Bone marrow (tissue), 2 donors: ENCODE data around the gene RIOK1.

ENCODE experiments used
- DNase-seq, 2 donors: peaks; one replicate each; lab custom pipeline; 2025; lab: John Stamatoyannopoulos, UW

The RIOK1 gene

GRCh38 chr6:7409740-7410139 lies 20.1 kb downstream of the RIOK1 start:
- DNase-seq = no peak

DNA sequence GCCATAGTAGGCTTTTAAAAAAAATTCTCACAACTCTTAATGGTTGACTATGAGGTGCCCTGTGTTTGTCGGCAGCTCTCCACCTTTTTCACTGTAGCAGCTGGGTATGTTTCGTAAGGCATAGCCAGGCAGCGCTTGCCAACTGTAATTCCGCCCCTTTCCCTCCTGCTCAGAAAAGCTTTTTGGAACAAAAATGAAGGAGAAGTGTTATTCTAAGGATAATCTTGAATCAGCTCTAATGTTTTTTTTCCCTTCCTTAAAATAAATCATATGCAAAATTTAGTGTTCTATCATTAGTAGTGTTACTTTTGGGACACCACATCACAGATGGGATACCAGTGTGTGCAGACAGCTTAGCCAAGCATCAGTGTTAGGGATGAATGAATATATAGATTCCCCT lies 21.2 kb downstream of the RIOK1 start:
- no peak for DNase-seq

DNA sequence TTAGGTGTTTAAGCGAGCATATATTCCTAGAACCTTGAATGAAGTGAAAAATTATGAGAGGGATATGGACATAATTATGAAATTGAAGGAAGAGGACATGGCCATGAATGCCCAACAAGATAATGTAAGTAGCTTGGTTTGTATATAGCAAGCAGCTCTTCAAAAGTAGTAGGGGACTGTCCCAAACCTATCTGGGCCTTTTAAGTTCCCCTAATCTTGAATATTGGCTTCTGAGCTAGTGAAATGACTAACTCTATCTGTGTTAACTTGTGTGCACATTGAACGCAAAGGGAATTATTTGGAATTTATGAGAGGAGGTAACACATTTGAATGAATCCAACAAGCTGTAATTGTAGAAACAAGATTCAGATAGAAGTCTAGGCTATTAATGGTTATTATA lies 21.7 kb downstream of the RIOK1 start:
- DNase-seq = no peak

GRCh38 chr6:7413151-7413823 lies 23.7 kb downstream of the RIOK1 start:
- no peak for DNase-seq

GRCh38 chr6:7414811-7415210 lies 25.2 kb downstream of the RIOK1 start:
- DNase-seq = no peak

- DNase-seq = no peak
Measured at GRCh38 chr6:7417684-7418083, 28.1 kb downstream of the RIOK1 start.

- no peak for DNase-seq
Measured at GRCh38 chr6:7418238-7418905, 28.8 kb downstream of the RIOK1 start.

DNA sequence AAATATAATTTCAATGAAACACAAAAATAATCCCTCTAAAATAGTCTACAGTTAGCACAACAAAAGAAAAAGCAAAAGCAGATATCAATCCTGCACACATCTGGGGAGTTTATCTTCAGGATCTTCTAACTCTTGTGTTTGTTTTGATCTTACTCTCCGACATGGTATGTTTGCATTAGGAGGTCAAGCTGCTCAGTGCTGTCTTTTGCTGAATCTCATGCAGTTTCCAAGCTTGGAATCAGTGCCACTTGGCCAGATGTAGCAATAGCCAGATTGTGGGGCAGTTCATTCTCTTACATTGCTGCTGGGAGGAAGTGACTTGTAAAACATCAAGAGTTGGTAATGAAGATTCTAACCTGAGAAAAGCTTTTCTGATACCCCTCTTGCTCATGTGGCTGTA lies 29.5 kb downstream of the RIOK1 start:
- no peak for DNase-seq

DNA sequence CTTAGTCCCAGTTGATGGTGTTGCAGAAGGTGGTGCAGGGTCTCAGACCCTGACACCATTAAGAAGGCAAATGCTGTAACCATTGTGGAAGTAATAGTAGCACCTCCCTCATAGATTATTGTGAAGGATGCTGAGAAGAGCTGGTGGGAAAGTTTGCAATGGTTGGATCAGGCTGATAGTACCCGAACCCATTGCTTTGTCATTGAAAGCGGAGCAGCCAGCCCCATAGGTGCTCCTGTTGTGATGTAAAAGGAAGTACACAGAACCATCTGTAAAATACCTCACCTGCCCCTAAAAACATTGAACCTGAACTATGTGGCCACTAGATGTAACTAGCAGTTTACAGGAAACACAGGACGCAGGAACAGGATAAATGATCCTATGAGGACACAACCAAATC lies 31.5 kb downstream of the RIOK1 start:
- DNase-seq = no peak

DNA sequence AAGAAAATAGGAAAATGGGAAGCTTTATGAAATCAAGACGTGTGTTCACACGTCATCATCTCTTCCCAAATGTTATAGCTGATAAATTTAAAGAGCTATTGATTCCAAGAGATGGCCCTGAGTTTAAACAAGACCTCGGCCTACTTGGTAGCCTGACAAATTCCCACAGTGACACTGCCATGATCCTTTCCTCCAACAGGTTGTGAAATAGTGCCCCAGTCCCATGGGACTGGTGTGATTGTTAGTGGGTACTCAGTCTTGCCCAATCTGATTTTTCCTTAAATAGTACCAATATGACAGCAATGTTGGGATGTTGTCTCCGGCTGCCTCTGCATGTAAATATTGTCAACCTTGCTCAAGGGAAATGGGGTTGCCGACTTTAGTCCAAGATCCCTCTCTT lies 34.5 kb downstream of the RIOK1 start:
- no peak for DNase-seq

DNA sequence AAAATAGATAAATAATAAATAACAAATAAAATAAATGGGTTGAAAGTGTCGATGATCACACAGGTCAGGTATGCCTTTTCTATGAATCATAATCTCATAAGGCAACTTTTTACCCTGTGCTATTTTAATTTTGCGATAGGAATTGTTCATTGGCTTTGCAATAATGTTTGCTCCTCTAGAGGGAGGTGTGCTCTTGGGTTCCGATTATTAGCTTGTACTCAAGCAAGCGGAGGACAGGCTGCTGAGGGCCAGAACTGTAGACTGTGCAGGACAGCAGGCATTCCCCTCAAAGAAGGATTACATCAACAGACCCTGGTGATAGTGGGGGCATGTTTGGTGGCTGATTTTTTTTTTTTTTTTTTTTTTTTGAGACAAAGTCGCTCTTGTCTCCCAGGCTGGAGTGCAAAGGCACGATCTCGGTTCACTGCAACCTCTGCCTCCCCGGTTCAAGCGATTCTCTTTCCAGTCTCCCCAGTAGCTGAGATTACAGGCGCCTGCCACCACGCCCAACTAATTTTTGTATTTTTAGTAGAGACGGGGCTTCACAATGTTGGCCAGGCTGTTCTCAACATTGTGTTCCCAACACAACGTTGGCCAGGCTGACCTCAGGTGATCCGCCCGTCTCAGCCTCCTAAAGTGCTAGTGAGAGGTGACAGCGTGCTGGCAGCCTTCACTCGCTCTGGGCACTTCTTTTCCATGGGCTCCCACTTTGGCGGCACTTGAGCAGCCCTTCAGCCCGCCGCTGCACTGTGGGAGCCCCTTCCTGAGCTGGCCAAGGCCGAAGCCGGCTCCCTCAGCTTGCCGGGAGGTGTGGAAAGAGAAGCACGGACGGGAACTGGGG lies 35.6 kb downstream of the RIOK1 start:
- DNase-seq = peak in 1 of 2 donors; percentile 14

DNA sequence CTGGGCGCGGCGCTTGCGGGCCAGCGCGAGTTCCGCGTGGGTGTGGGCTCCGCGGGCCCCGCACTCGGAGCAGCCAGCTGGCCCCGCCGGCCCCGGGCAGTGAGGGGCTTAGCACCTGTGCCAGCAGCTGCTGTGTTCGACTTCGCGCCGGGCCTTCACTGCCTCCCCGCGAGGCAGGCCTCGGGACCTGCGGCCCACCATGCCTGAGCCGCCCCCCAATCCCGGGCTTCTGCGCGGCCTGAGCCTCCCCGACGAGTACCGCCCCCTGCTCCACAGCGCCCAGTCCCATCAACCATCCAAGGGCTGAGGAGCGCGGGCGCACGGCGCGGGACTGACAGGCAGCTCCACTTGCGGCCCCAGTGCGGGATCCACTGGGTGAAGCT lies 36.2 kb downstream of the RIOK1 start:
- DNase-seq = no peak

DNA sequence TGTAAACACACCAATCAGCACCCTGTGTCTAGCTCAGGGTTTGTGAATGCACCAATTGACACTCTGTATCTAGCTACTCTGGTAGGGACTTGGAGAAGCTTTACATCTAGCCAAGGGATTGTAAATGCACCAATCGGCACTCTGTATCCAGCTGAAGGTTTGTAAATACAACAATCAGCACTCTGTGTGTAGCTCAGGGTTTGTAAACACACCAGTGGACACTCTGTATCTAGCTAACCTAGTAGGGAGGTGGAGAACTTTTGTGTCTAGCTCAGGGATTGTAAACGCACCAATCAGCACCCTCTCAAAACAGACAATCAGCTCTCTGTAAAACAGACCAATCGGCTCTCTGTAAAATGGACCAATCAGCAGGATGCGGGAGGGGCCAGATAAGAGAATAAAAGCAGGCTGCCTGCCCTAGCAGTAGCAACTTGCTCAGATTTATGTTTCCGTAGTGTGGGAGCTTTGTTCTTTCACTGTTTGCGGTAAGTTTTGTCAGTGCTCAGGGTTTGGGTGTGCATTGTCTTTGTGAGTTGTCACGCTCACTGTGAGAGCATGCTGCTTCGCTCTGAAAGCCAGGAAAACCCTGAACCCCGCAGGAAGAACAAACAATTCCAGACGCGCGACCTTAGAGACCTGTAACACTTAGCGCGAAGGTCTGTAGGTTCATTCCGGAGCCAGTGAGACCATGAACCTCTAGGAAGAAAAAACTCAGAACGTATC lies 37.0 kb downstream of the RIOK1 start:
- no peak for DNase-seq

DNA sequence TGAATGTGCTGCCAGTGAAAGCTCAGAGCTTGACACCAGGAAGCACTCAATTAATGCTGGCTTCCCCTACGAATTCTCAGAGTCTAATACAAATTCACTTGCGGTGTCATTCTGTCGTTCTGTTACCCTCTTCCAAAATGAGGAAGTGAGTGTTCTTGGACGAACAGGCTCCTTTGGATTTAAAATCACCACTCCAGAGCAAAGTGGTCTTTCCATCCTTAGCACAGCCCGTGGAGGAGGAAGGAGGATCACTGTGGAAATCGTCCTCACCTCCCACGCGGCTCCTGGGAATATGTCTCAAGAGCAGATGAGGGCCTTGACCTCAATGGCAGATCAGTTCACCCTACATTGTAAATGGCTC lies 41.7 kb downstream of the RIOK1 start:
- peak in 1 of 2 donors; percentile 68 for DNase-seq

- no peak for DNase-seq
Measured at GRCh38 chr6:7431674-7432390, 42.2 kb downstream of the RIOK1 start.

- no peak for DNase-seq
Measured at GRCh38 chr6:7432391-7433120, 42.9 kb downstream of the RIOK1 start.

DNA sequence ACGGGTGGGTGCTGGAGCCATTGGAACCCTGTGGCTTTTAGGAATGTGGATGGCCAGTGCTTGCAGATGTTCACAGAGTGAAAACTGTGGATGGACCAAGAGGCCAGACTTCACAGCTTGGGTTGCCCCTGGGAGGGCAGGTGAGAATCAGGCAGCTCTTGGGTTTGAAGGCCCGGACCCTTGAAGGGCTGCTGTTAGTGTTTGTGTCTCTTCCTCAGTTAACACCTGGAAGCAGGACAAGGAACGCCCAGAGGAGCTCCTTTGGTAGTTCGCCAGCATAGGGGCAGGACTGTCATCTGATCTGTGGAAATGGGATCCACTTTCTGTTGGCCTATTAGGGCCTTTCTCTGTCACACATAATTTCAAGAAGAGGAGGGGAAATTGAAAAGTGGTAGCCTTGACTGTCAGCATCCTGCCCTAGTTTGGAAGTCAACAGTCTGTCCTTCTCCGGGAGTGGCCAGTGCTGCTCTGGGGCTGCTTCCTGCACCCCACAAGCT lies 43.6 kb downstream of the RIOK1 start:
- no peak for DNase-seq

DNA sequence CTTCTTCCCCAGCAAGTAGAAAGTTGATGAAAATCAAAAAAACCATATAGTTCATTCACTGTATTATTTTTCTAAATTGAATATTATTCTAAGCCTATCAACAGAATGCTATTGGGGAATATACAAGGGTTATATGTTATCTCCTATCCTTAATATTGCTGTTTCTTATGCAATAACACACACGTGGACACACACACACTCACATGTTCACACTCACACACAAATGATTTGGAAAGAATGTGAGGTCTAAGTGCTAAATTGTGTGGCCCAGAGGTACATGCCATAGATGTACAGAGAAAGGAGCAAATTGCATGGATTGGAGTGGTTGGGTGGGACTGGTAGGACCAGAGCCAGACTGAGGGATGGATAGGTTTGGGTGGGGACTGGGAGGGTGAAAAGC lies 45.1 kb downstream of the RIOK1 start:
- no peak for DNase-seq

- no peak for DNase-seq
Measured at GRCh38 chr6:7438011-7438410, 48.4 kb downstream of the RIOK1 start.

GRCh38 chr6:7439228-7439627 lies 49.6 kb downstream of the RIOK1 start:
- DNase-seq = no peak

DNA sequence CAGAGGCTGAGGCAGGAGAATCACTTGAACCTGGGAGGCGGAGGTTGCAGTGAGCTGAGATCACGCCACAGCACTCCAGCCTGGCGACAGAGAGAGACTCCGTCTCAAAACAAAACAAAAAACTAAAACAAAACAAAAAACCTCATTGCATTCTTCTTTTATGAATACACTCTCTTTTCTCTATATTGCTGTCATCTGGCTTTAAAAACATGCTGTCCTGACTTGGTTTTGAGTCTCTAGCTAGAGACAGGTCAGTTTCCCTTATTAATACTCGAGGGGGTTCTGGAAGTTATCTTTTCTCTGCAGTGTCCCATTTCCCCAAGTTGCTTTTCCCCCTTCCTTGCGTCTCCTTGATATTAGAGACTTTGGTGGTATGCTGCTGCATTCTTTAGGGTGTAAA lies 50.9 kb downstream of the RIOK1 start:
- no peak for DNase-seq
